ENCODE results near the gene CBL. TPM values are rescaled to one million over a fixed set of nuclear protein-coding genes. Genes with fewer than 3 reads are reported as not detected.

The CBL gene
- total RNA-seq, 1 donor from 2014 or later = 38.1 TPM

- no peak for DNase-seq (ENCODE audit: low spot score)
- no peak overlapping the region for H3K27ac Mint-ChIP-seq
- no peaks in the 10 kb centered on the region for H3K4me1 Mint-ChIP-seq (ENCODE audit: low read depth)
- no peaks in the 10 kb centered on the region for H3K9me3 Mint-ChIP-seq
- peaks cover 53% of the 10 kb centered on the region for H3K36me3 Mint-ChIP-seq (ENCODE audit: low read depth)
- intact Hi-C loops (cut with micrococcal nuclease) = no loop called here
- H3K4me3 Mint-ChIP-seq = no peak overlapping the region
- no peaks in the 10 kb centered on the region for H3K27me3 Mint-ChIP-seq (ENCODE audit: insufficient read depth)
Observed at GRCh38 chr11:119299416-119299815, 93.3 kb downstream of the CBL start.

- no peak for DNase-seq (ENCODE audit: low spot score)
- no peaks in the 10 kb centered on the region for H3K27me3 Mint-ChIP-seq (ENCODE audit: insufficient read depth)
- H3K27ac Mint-ChIP-seq = no peak overlapping the region
- H3K9me3 Mint-ChIP-seq = no peaks in the 10 kb centered on the region
- H3K36me3 Mint-ChIP-seq (ENCODE audit: low read depth) = peaks cover 56% of the 10 kb centered on the region
- no peak overlapping the region for H3K4me3 Mint-ChIP-seq
- H3K4me1 Mint-ChIP-seq (ENCODE audit: low read depth) = peaks cover 7% of the 10 kb centered on the region
- intact Hi-C loops (cut with micrococcal nuclease) = no loop called here
Observed at GRCh38 chr11:119300198-119300964, 94.2 kb downstream of the CBL start.

- intact Hi-C loops (cut with micrococcal nuclease) = no loop called here
- Mint-ChIP-seq H3K4me3 (no peak overlapping the region), H3K9me3 (no peaks in the 10 kb centered on the region), H3K4me1 (ENCODE audit: low read depth) (peaks cover 30% of the 10 kb centered on the region), H3K27me3 (ENCODE audit: insufficient read depth) (no peaks in the 10 kb centered on the region), H3K36me3 (ENCODE audit: low read depth) (peaks cover 53% of the 10 kb centered on the region), H3K27ac (no peak overlapping the region)
- no peak for DNase-seq (ENCODE audit: low spot score)
Observed at GRCh38 chr11:119303227-119303718, 97.1 kb downstream of the CBL start.

- Mint-ChIP-seq H3K27me3 (ENCODE audit: insufficient read depth) (no peaks in the 10 kb centered on the region), H3K9me3 (no peaks in the 10 kb centered on the region), H3K27ac (peak overlapping the region; percentile 95), H3K36me3 (ENCODE audit: low read depth) (peaks cover 37% of the 10 kb centered on the region), H3K4me1 (ENCODE audit: low read depth) (peaks cover 30% of the 10 kb centered on the region), H3K4me3 (no peak overlapping the region)
- no peak for DNase-seq (ENCODE audit: low spot score)
- intact Hi-C loops (cut with micrococcal nuclease) = loop anchor here (1.0 to 2.0 kb wide), 3 partner anchors 16 to 43 kb away; no protein-coding TSS in a partner anchor
Observed at GRCh38 chr11:119305556-119306372, 99.6 kb downstream of the CBL start.

- Mint-ChIP-seq H3K4me1 (ENCODE audit: low read depth) (peaks cover 30% of the 10 kb centered on the region), H3K36me3 (ENCODE audit: low read depth) (peaks cover 33% of the 10 kb centered on the region), H3K27me3 (ENCODE audit: insufficient read depth) (no peaks in the 10 kb centered on the region), H3K4me3 (peak overlapping the region; percentile 48), H3K27ac (peak overlapping the region; percentile 95), H3K9me3 (no peaks in the 10 kb centered on the region)
- peak; percentile 15 for DNase-seq (ENCODE audit: low spot score)
- intact Hi-C loops (cut with micrococcal nuclease) = loop anchor here (1.0 to 2.0 kb wide), 3 partner anchors 15 to 44 kb away; no protein-coding TSS in a partner anchor
Observed at GRCh38 chr11:119306373-119306890, 100.3 kb downstream of the CBL start.

GRCh38 chr11:119307219-119307618 lies 101.1 kb downstream of the CBL start:
- peak overlapping the region; percentile 95 for H3K27ac Mint-ChIP-seq
- peaks cover 30% of the 10 kb centered on the region for H3K36me3 Mint-ChIP-seq (ENCODE audit: low read depth)
- H3K9me3 Mint-ChIP-seq = no peaks in the 10 kb centered on the region
- peak overlapping the region; percentile 15 for H3K4me3 Mint-ChIP-seq
- H3K4me1 Mint-ChIP-seq (ENCODE audit: low read depth) = peaks cover 30% of the 10 kb centered on the region
- DNase-seq (ENCODE audit: low spot score) = no peak
- H3K27me3 Mint-ChIP-seq (ENCODE audit: insufficient read depth) = no peaks in the 10 kb centered on the region
- intact Hi-C loops (cut with micrococcal nuclease) = loop anchor here (2.0 kb wide), 2 partner anchors 18 to 44 kb away; no protein-coding TSS in a partner anchor

GRCh38 chr11:119307974-119308373 lies 101.8 kb downstream of the CBL start:
- peaks cover 24% of the 10 kb centered on the region for H3K36me3 Mint-ChIP-seq (ENCODE audit: low read depth)
- intact Hi-C loops (cut with micrococcal nuclease) = loop anchor here (2.0 kb wide), 2 partner anchors 19 to 45 kb away; no protein-coding TSS in a partner anchor
- H3K4me3 Mint-ChIP-seq = no peak overlapping the region
- no peaks in the 10 kb centered on the region for H3K9me3 Mint-ChIP-seq
- peaks cover 30% of the 10 kb centered on the region for H3K4me1 Mint-ChIP-seq (ENCODE audit: low read depth)
- H3K27me3 Mint-ChIP-seq (ENCODE audit: insufficient read depth) = no peaks in the 10 kb centered on the region
- DNase-seq (ENCODE audit: low spot score) = no peak
- no peak overlapping the region for H3K27ac Mint-ChIP-seq

- Mint-ChIP-seq H3K9me3 (no peaks in the 10 kb centered on the region), H3K4me3 (no peak overlapping the region), H3K27me3 (ENCODE audit: insufficient read depth) (peaks cover 2% of the 10 kb centered on the region), H3K4me1 (ENCODE audit: low read depth) (peaks cover 30% of the 10 kb centered on the region), H3K27ac (no peak overlapping the region), H3K36me3 (ENCODE audit: low read depth) (peaks cover 12% of the 10 kb centered on the region)
- intact Hi-C loops (cut with micrococcal nuclease) = no loop called here
- DNase-seq (ENCODE audit: low spot score) = no peak
Observed at GRCh38 chr11:119309411-119309810, 103.3 kb downstream of the CBL start.

- Mint-ChIP-seq H3K9me3 (no peaks in the 10 kb centered on the region), H3K4me1 (ENCODE audit: low read depth) (peaks cover 25% of the 10 kb centered on the region), H3K36me3 (ENCODE audit: low read depth) (peaks cover 11% of the 10 kb centered on the region), H3K4me3 (no peak overlapping the region), H3K27ac (no peak overlapping the region), H3K27me3 (ENCODE audit: insufficient read depth) (peaks cover 2% of the 10 kb centered on the region)
- intact Hi-C loops (cut with micrococcal nuclease) = no loop called here
- no peak for DNase-seq (ENCODE audit: low spot score)
Observed at GRCh38 chr11:119309953-119310681, 104.0 kb downstream of the CBL start.

- Mint-ChIP-seq H3K4me3 (no peak overlapping the region), H3K9me3 (no peaks in the 10 kb centered on the region), H3K4me1 (ENCODE audit: low read depth) (peaks cover 20% of the 10 kb centered on the region), H3K27me3 (ENCODE audit: insufficient read depth) (peaks cover 7% of the 10 kb centered on the region), H3K36me3 (ENCODE audit: low read depth) (peaks cover 7% of the 10 kb centered on the region), H3K27ac (no peak overlapping the region)
- DNase-seq (ENCODE audit: low spot score) = no peak
- intact Hi-C loops (cut with micrococcal nuclease) = no loop called here
Observed at GRCh38 chr11:119310682-119311052, 104.5 kb downstream of the CBL start.

GRCh38 chr11:119314726-119315125 lies 108.6 kb downstream of the CBL start:
- Mint-ChIP-seq H3K36me3 (ENCODE audit: low read depth) (no peaks in the 10 kb centered on the region), H3K4me1 (ENCODE audit: low read depth) (peaks cover 9% of the 10 kb centered on the region), H3K27ac (no peak overlapping the region), H3K4me3 (no peak overlapping the region), H3K27me3 (ENCODE audit: insufficient read depth) (peaks cover 28% of the 10 kb centered on the region), H3K9me3 (no peaks in the 10 kb centered on the region)
- intact Hi-C loops (cut with micrococcal nuclease) = no loop called here
- DNase-seq (ENCODE audit: low spot score) = no peak

Data from activated T-helper 1 cell treated with anti-CD3 and anti-CD28 coated beads, Interleukin-12 subunit alpha, Interleukin-12 subunit beta, Interleukin-2, Interleukin-4 antibody, amounts not matched to agents 30 ng/mL and 10 ng/mL and 1 ng/mL, durations not matched to agents 14 hours and 24 hours and 36 hours (primary cell).